OCI-LY3 (cell line): ENCODE results near the gene DOK3.

Experiments
- EZH2phosphoT487 ChIP-seq: fragments of 200-600 bp; shearing (Covaris generic); IDR thresholded peaks from 2 replicates; pipeline ENCODE4 v1.6.1; 2018; ENCODE audit warnings: antibody characterized with exemption, mixed run types, low read depth
- TF ChIP-seq, protein P1 (sequence below): fragments of 200-600, 300-600 bp; sonication (generic); IDR thresholded peaks from 2 replicates; pipeline ENCODE4 v1.5.1; 2014; ENCODE audit warnings: antibody characterized with exemption, low read length, low read depth

DNA sequence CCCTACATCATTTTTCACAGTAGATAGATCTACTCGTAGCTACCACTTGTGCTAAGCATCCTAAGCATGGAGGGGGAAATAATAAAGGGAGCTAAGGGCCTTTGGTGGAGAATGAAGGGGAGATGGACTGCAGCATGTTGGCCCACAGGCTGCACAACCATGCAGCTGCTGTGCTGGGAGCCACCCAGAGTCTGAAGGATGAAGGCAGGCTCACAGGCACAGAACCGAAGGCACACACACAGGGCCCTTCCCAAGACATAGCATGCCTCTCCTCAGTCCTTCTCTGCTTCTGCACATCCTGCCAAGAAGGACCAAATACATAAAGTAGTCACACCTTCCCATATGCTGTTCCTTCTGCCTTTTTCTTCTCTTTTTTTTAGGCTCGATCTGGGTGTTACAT lies 38.1 kb upstream of the DOK3 start:
- TF ChIP-seq, protein P1, sequence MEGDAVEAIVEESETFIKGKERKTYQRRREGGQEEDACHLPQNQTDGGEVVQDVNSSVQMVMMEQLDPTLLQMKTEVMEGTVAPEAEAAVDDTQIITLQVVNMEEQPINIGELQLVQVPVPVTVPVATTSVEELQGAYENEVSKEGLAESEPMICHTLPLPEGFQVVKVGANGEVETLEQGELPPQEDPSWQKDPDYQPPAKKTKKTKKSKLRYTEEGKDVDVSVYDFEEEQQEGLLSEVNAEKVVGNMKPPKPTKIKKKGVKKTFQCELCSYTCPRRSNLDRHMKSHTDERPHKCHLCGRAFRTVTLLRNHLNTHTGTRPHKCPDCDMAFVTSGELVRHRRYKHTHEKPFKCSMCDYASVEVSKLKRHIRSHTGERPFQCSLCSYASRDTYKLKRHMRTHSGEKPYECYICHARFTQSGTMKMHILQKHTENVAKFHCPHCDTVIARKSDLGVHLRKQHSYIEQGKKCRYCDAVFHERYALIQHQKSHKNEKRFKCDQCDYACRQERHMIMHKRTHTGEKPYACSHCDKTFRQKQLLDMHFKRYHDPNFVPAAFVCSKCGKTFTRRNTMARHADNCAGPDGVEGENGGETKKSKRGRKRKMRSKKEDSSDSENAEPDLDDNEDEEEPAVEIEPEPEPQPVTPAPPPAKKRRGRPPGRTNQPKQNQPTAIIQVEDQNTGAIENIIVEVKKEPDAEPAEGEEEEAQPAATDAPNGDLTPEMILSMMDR = no peak
- no peak for TF ChIP-seq EZH2phosphoT487
